Activated CD8-positive, alpha-beta memory T cell treated with anti-CD3 and anti-CD28 coated beads, Interleukin-2, amount 50 U/mL, for 24 hours (primary cell): Measurements from ENCODE around the gene CFAP54.
A peak's percentile ranks its signal among the peaks of the same experiment; 100 is the strongest.
"Not testable (repeated sequence)": the region's sequence is repeated elsewhere in the genome, so short reads cannot be mapped to it uniquely, and the experiment has no call there.

Experiments
- DNase-seq: peaks from one replicate; pipeline ENCODE4 v3.0.0-alpha.2; 2020; ENCODE audit errors: extremely low read depth

The CFAP54 gene

GRCh38 chr12:96489392-96490056 lies at the start of gene CFAP54:
Gene CFAP54, plus strand, starts transcription at chr12:96489577. Its CDS starts 33 bp downstream, at chr12:96489610.
- DNase-seq = peak; percentile 84

GRCh38 chr12:96441816-96442215 lies 47.6 kb upstream of the CFAP54 start:
- DNase-seq = no peak

GRCh38 chr12:96442906-96443305 lies 46.5 kb upstream of the CFAP54 start:
- no peak for DNase-seq

GRCh38 chr12:96444399-96444798 lies 45.0 kb upstream of the CFAP54 start:
- DNase-seq = no peak

GRCh38 chr12:96445691-96446583 lies 43.4 kb upstream of the CFAP54 start:
- DNase-seq = no peak

- DNase-seq = no peak
Measured at GRCh38 chr12:96447256-96447655, 42.1 kb upstream of the CFAP54 start.

- DNase-seq = no peak
Measured at GRCh38 chr12:96448300-96448699, 41.1 kb upstream of the CFAP54 start.

GRCh38 chr12:96452261-96452922 lies 37.0 kb upstream of the CFAP54 start:
- DNase-seq = no peak

GRCh38 chr12:96454396-96454795 lies 35.0 kb upstream of the CFAP54 start:
- DNase-seq = no peak

GRCh38 chr12:96456265-96456974 lies 33.0 kb upstream of the CFAP54 start:
- DNase-seq = no peak

GRCh38 chr12:96457191-96457930 lies 32.0 kb upstream of the CFAP54 start:
- no peak for DNase-seq

GRCh38 chr12:96459281-96459680 lies 30.1 kb upstream of the CFAP54 start:
- DNase-seq = not testable (repeated sequence)

- DNase-seq = no peak
Measured at GRCh38 chr12:96462571-96463280, 26.7 kb upstream of the CFAP54 start.

- DNase-seq = no peak
Measured at GRCh38 chr12:96465896-96466295, 23.5 kb upstream of the CFAP54 start.

GRCh38 chr12:96466939-96467751 lies 22.2 kb upstream of the CFAP54 start:
- DNase-seq = no peak

GRCh38 chr12:96471368-96472050 lies 17.9 kb upstream of the CFAP54 start:
- DNase-seq = no peak

- DNase-seq = no peak
Measured at GRCh38 chr12:96472384-96472783, 17.0 kb upstream of the CFAP54 start.

- DNase-seq = no peak
Measured at GRCh38 chr12:96473394-96474093, 15.8 kb upstream of the CFAP54 start.
